HCT116 (cell line): ENCODE data around the gene POC1A. TPM values are rescaled to one million over a fixed set of nuclear protein-coding genes. Genes with fewer than 3 reads are reported as not detected.

Experiments
- ATAC-seq: fragments of 200-7000 bp; cut with Tn5 transposase; 2 replicates; pipeline ENCODE4 v1.9.1; 2020; ENCODE audit warnings: mild to moderate bottlenecking, moderate library complexity
- BruUV-seq: library from RNA; stranded (reverse); fragments of 400-500 nt; replicated peaks from 2 replicates; lab custom pipeline; 2021; lab: Mats Ljungman, UMichigan
- CTCF ChIA-PET: fragments of 300-600 bp; sonication (Branson Sonifier 250); formaldehyde crosslinking; loops from one replicate; lab custom pipeline; 2021; ENCODE audit warnings: antibody characterized with exemption; lab: Charles Lee
- POLR2A ChIA-PET: fragments of 300-600, 350-600 bp; sonication (Branson Sonifier 250); formaldehyde crosslinking; loops from one replicate; lab custom pipeline; 2021; ENCODE audit warnings: antibody characterized with exemption; lab: Charles Lee
- RAD21 ChIA-PET, 2 experiments: fragments of 300-600 bp; sonication (Branson Sonifier 250); formaldehyde crosslinking; loops; one replicate each; lab custom pipeline; 2023; ENCODE audit warnings: low total read pairs in 2 of 2; ENCODE audit not compliant: uncharacterized antibody in 2 of 2, unreplicated experiment in 2 of 2, low non-redundant PET in 1 of 2; lab: Charles Lee
- DNase-seq: peaks from one replicate; pipeline ENCODE4 v3.0.0-alpha.2; 2010; ENCODE audit warnings: low read depth, low spot score
- H2AFZ ChIP-seq: fragments of 200-600 bp; shearing (Covaris generic), sonication (generic); 2 replicates; pipeline ENCODE4 v1.6.1; 2017; ENCODE audit warnings: low read depth, mixed run types, mixed read lengths, antibody characterized with exemption, low read length; ENCODE audit not compliant: poor library complexity, severe bottlenecking
- H3K27ac ChIP-seq: 2 replicates; pipeline ENCODE4 v1.5.1; 2012; ENCODE audit warnings: low read depth, low read length
- H3K27me3 ChIP-seq: fragments of 200-600 bp; sonication (generic); 2 replicates; pipeline ENCODE4 v1.6.1; 2016; ENCODE audit warnings: mixed run types, low read length, mixed read lengths; ENCODE audit not compliant: insufficient read depth
- H3K36me3 ChIP-seq, 2 experiments: fragments of 200-500 bp in 1 of 2; fragments of 200-600 bp in 1 of 2; sonication (Bioruptor generic) in 1 of 2; sonication (generic) in 1 of 2; 2 replicates each; pipeline versions ENCODE4 v1.5.1 to v1.6.1; 2014 to 2016; ENCODE audit warnings: low read length in 2 of 2, inconsistent platforms in 1 of 2, mixed read lengths in 1 of 2, mixed run types in 1 of 2; ENCODE audit not compliant: insufficient read depth in 2 of 2, control insufficient read depth in 1 of 2
- H3K4me1 ChIP-seq, 2 experiments: fragments of 200-600 bp in 1 of 2; sonication (generic) in 1 of 2; 2 replicates each; pipeline versions ENCODE4 v1.5.1 to v1.6.1; 2012 to 2017; ENCODE audit warnings: low read length in 2 of 2, inconsistent platforms in 1 of 2, mild to moderate bottlenecking in 1 of 2, mixed read lengths in 1 of 2, mixed run types in 1 of 2, moderate library complexity in 1 of 2; ENCODE audit not compliant: insufficient read depth in 2 of 2, control insufficient read depth in 1 of 2
- H3K4me2 ChIP-seq: fragments of 200-600 bp; sonication (generic); 2 replicates; pipeline ENCODE4 v1.6.1; 2017; ENCODE audit warnings: mixed run types, low read length, mixed read lengths
- H3K4me3 ChIP-seq, 2 experiments: fragments of 200-600 bp in 1 of 2; sonication (generic) in 1 of 2; replicated peaks in 1 of 2; 2 replicates each; pipeline ENCODE4 v1.5.1; 2011 to 2016; ENCODE audit warnings: low read length in 2 of 2, control low read depth in 1 of 2, low read depth in 1 of 2, mild to moderate bottlenecking in 1 of 2, mixed read lengths in 1 of 2, mixed run types in 1 of 2
- H3K79me2 ChIP-seq: fragments of 200-600 bp; sonication (generic); 2 replicates; pipeline ENCODE4 v1.6.1; 2017; ENCODE audit warnings: mild to moderate bottlenecking, mixed run types, low read length, moderate library complexity, mixed read lengths; ENCODE audit not compliant: insufficient read depth
- H3K9ac ChIP-seq: fragments of 200-600 bp; sonication (generic); 2 replicates; pipeline ENCODE4 v1.6.1; 2016; ENCODE audit warnings: low read length, mixed read lengths
- H3K9me2 ChIP-seq: fragments of 200-600 bp; sonication (generic), shearing (Covaris generic); 2 replicates; pipeline ENCODE4 v1.6.1; 2017; ENCODE audit warnings: mixed run types, mild to moderate bottlenecking, moderate library complexity; ENCODE audit not compliant: insufficient read depth
- H3K9me3 ChIP-seq, 2 experiments: fragments of 200-500 bp in 1 of 2; fragments of 200-600 bp in 1 of 2; sonication (Bioruptor generic) in 1 of 2; sonication (generic) in 1 of 2; 2 replicates each; pipeline ENCODE4 v1.6.1; 2014 to 2017; ENCODE audit warnings: low read length in 2 of 2, mixed read lengths in 2 of 2, inconsistent platforms in 1 of 2, low read depth in 1 of 2, mild to moderate bottlenecking in 1 of 2, mixed run types in 1 of 2, moderate library complexity in 1 of 2; ENCODE audit not compliant: control insufficient read depth in 1 of 2, insufficient read depth in 1 of 2
- H4K20me1 ChIP-seq: fragments of 200-600 bp; sonication (generic), shearing (Covaris generic); 2 replicates; pipeline ENCODE4 v1.6.1; 2017; ENCODE audit warnings: mixed run types, mild to moderate bottlenecking, moderate library complexity; ENCODE audit not compliant: insufficient read depth
- CBX3 ChIP-seq: IDR thresholded peaks from 2 replicates; pipeline ENCODE4 v1.6.1; 2012; ENCODE audit warnings: low read depth
- EZH2phosphoT487 ChIP-seq: fragments of 200-600 bp; IDR thresholded peaks from 2 replicates; pipeline ENCODE4 v1.6.1; 2018; ENCODE audit warnings: antibody characterized with exemption, borderline replicate concordance
- JUND ChIP-seq: IDR thresholded peaks from 2 replicates; pipeline ENCODE4 v1.6.1; 2012
- POLR2AphosphoS5 ChIP-seq: IDR thresholded peaks from 2 replicates; pipeline ENCODE4 v1.6.1; 2011; ENCODE audit warnings: mild to moderate bottlenecking, low read depth, low read length, moderate library complexity
- RAD21 ChIP-seq: IDR thresholded peaks from 2 replicates; pipeline ENCODE4 v1.6.1; 2012; ENCODE audit warnings: low read depth, mild to moderate bottlenecking
- SP1 ChIP-seq: IDR thresholded peaks from 2 replicates; pipeline ENCODE4 v1.6.1; 2012; ENCODE audit warnings: low read depth
- YY1 ChIP-seq: IDR thresholded peaks from 2 replicates; pipeline ENCODE4 v1.6.1; 2011; ENCODE audit warnings: low read length, low read depth, moderate library complexity, mild to moderate bottlenecking; ENCODE audit not compliant: insufficient replicate concordance; ENCODE audit errors: extremely low read depth
- ZBTB33 ChIP-seq: IDR thresholded peaks from 2 replicates; pipeline ENCODE4 v1.6.1; 2011; ENCODE audit warnings: mild to moderate bottlenecking, low read length, moderate library complexity; ENCODE audit not compliant: insufficient replicate concordance; ENCODE audit errors: extremely low read depth
- ZNF274 ChIP-seq: fragments of 200-500 bp; sonication (Bioruptor generic); IDR thresholded peaks from 2 replicates; pipeline ENCODE4 v1.6.1; 2014; ENCODE audit warnings: mild to moderate bottlenecking, low read depth, low read length, inconsistent platforms
- intact Hi-C: fragments of 100-400 bp; cut with micrococcal nuclease; formaldehyde crosslinking; loops from 2 replicates; pipeline ENCODE4 v1.10.0; 2022
- total RNA-seq: library from RNA; stranded (reverse); gene quantifications from one replicate; pipeline ENCODE4 v1.2.1, GENCODE V29; 2021; ENCODE audit not compliant: unreplicated experiment
- TF ChIP-seq, protein P1 (sequence below): IDR thresholded peaks from 2 replicates; pipeline ENCODE4 v1.6.1; 2012
- TF ChIP-seq, protein P2 (sequence below): IDR thresholded peaks from 2 replicates; pipeline ENCODE4 v1.6.1; 2012; ENCODE audit warnings: low read depth
- TF ChIP-seq, protein P3 (sequence below): IDR thresholded peaks from 2 replicates; pipeline ENCODE4 v1.6.1; 2012

POC1A gene
- total RNA-seq, 1 experiment from 2014 or later, result 34.0 TPM

DNA sequence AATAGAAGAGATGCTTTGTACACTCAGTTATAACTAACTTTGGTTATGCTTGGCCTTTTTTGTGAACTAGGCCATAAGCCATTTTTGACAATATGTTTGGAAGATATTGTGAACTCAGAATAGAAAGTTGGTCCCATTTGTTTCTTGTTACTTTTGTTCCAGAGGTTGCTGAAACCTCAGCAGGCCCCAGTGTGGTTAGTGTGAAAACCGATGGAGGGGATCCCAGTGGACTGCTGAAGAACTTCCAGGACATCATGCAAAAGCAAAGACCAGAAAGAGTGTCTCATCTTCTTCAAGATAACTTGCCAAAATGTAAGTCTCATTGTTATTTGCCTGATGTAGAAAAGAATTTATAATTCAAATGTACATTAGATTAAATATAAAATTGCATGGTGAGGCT, 49.5 kb upstream of the POC1A start:
- no peaks in the 10 kb centered on the region for H3K27me3 ChIP-seq
- ATAC-seq, result no peak
- no peaks in the 10 kb centered on the region for H4K20me1 ChIP-seq
- peaks cover 63 to 73% of the 10 kb centered on the region in 2 experiments for H3K36me3 ChIP-seq
- no peak for DNase-seq
- TF ChIP-seq ZBTB33, result no peak
- TF ChIP-seq, protein P1, sequence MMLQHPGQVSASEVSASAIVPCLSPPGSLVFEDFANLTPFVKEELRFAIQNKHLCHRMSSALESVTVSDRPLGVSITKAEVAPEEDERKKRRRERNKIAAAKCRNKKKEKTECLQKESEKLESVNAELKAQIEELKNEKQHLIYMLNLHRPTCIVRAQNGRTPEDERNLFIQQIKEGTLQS, result no peak
- TF ChIP-seq, protein P2, sequence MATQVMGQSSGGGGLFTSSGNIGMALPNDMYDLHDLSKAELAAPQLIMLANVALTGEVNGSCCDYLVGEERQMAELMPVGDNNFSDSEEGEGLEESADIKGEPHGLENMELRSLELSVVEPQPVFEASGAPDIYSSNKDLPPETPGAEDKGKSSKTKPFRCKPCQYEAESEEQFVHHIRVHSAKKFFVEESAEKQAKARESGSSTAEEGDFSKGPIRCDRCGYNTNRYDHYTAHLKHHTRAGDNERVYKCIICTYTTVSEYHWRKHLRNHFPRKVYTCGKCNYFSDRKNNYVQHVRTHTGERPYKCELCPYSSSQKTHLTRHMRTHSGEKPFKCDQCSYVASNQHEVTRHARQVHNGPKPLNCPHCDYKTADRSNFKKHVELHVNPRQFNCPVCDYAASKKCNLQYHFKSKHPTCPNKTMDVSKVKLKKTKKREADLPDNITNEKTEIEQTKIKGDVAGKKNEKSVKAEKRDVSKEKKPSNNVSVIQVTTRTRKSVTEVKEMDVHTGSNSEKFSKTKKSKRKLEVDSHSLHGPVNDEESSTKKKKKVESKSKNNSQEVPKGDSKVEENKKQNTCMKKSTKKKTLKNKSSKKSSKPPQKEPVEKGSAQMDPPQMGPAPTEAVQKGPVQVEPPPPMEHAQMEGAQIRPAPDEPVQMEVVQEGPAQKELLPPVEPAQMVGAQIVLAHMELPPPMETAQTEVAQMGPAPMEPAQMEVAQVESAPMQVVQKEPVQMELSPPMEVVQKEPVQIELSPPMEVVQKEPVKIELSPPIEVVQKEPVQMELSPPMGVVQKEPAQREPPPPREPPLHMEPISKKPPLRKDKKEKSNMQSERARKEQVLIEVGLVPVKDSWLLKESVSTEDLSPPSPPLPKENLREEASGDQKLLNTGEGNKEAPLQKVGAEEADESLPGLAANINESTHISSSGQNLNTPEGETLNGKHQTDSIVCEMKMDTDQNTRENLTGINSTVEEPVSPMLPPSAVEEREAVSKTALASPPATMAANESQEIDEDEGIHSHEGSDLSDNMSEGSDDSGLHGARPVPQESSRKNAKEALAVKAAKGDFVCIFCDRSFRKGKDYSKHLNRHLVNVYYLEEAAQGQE, result no peak
- no peak for TF ChIP-seq SP1
- no peak for TF ChIP-seq RAD21
- no peak for TF ChIP-seq ZNF274
- no peak for TF ChIP-seq YY1
- no peak for TF ChIP-seq EZH2phosphoT487
- TF ChIP-seq, protein P3, sequence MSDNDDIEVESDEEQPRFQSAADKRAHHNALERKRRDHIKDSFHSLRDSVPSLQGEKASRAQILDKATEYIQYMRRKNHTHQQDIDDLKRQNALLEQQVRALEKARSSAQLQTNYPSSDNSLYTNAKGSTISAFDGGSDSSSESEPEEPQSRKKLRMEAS, result no peak
- no peak for TF ChIP-seq CBX3
- no peak for TF ChIP-seq JUND
- TF ChIP-seq POLR2AphosphoS5, result no peak
- no peak overlapping the region for H3K4me2 ChIP-seq
- no peaks in the 10 kb centered on the region for H3K9me3 ChIP-seq
- intact Hi-C loops, result no loop called here
- no peak overlapping the region for H3K4me3 ChIP-seq
- no peak overlapping the region for H3K27ac ChIP-seq
- ChIA-PET POLR2A (interaction anchor here (2.4 kb wide), 1 partner anchor 13 kb away, joined by 7 read pairs; no protein-coding TSS in a partner anchor), RAD21 (no interaction called here), CTCF (no interaction called here)
- H3K9ac ChIP-seq, result no peak overlapping the region
- no peak overlapping the region for H2AFZ ChIP-seq
- H3K4me1 ChIP-seq, result peaks cover 0 to 8% of the 10 kb centered on the region in 2 experiments; a peak in 2 of 4 replicates
- BruUV-seq, result no TSS peak
- H3K79me2 ChIP-seq, result peaks cover 19% of the 10 kb centered on the region
- no peaks in the 10 kb centered on the region for H3K9me2 ChIP-seq
